NCI-H446 (cell line): Measurements from ENCODE around the gene CST5.
"Not testable (repeated sequence)": the region's sequence is repeated elsewhere in the genome, so short reads cannot be mapped to it uniquely, and the experiment has no call there.

Source experiments
- DNase-seq, 2 experiments: peaks; one replicate each; lab custom pipeline; 2025; lab: John Stamatoyannopoulos, UW

Gene CST5

DNA sequence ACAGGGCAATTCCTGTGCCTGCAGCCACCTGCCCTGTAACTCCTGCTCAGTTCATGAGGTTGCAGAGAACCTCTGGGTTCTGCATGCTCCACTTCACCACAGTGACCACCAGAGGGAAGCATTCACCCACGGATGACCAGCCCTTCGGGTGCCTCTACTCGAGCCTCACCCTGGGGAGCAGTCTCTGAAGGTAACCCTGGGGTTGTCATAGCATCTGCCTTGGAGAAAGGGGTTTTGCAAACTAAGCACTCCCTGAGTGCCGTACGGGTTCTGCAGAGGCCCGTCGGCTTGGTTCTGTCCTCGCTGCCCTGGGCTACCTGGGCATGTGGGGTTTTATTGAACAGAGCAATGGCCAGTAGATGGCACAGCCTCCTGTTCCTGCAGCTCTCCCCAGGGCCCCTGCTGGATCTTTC, 10.2 kb upstream of the CST5 start:
- DNase-seq: peak in 1 of 2 experiments; percentile 64

DNA sequence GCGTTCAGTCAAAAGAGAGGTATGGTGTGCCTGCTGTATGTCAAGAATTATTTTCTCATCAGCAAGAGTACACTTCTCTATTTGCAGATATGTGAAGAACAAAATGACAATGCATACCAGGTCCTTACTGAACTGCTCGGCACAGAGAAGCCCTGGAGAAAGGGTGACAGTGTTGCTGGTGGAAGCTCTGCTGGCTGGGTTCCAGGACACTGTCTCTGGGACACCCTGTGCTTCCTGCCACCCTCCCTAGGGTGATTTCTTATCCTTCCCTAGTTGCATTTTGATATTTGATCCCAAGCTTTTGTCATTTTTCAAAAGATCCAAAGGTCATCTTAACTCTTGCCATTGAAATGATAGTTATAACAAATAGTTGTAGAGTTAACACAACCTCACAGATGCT, 8.3 kb upstream of the CST5 start:
- no peak for DNase-seq

DNA sequence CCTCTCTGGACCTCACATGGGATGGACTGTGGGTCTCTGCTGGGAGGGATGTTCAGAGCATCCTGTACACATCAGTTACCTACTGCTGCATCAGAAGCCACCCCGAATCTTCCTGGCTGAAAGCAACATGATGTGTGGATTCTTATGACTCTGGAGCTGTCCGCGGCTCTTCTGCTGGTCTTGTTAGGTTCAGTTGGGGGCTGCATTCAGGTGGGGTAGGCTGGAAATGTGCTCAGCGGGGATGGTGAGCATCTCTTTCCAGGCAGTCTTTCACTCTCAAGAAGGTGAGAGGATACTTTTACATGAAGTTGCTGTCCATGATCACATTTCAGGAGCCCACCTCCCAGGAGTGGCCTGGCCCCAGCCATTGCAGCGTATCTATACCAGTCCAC, 5.2 kb upstream of the CST5 start:
- no peak for DNase-seq

DNA sequence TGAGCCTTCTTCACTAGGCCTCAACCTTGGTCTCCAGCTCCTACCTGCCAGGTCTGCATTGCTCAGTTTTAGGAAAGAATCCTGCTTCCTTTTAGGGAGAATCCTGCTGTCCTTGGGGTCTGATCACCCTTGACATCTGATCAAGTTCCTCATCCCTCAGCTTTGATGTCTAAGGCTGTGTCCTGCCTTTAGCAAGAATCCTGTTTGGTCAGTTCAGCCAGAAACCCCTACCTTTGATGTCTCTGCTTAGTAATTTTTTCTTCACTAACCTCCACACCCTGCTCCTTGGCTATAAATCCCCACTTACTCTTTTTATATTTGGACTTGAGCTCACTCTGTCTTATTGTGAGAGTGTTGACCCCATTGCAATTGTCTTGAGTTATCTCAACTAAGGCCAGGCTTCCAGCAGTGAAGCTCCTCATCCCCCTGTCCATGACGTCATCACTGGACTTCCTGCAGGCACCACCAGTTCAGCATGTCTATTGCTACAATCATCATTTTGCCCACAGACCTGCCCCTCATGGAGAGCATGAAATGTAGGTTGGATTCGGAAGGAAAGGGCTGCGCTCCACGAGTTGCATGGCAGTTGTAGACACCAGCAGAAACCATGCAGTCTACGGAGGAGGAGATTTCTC, 4.7 kb upstream of the CST5 start:
- DNase-seq: no peak

DNA sequence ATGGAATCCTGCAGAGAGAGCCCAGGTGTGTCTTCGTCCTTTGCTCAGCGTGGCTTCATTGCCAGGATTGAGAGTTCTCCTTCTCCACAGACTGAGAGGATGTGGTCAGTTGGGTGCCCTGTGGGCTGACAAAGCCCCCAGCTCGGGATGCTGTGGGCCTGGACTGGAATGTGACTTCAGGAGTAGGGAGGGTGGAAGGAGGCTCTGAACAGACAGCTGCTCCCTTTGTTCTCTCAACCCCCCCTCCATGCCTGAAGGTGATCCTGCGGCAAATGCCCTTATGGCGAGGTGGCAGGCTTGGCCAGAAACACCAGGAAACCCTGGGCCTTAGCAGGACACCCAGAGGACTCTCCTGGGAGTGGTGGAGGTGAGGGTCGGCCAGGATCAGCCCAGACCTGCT, 1.8 kb upstream of the CST5 start:
- no peak for DNase-seq

DNA sequence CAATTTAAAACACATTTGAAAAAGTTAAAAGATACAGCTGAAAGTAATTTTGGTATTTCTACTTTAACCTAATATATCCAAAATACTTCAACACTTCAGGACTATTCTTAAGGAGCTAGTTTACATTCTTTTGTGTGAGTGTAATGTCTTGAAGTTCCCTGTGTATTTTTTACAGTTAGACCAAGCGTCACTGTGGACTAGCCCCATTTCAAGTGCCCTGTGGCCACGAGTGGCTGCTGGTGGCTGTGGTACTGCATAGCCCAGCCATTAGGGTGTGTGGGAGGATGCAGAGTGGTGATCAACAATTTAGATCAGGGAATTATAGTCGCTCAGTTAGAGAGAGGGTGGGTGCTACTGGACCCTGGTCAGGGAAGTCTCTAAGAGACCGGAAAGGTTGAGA, 869 bp upstream of the CST5 start:
- DNase-seq: no peak

DNA sequence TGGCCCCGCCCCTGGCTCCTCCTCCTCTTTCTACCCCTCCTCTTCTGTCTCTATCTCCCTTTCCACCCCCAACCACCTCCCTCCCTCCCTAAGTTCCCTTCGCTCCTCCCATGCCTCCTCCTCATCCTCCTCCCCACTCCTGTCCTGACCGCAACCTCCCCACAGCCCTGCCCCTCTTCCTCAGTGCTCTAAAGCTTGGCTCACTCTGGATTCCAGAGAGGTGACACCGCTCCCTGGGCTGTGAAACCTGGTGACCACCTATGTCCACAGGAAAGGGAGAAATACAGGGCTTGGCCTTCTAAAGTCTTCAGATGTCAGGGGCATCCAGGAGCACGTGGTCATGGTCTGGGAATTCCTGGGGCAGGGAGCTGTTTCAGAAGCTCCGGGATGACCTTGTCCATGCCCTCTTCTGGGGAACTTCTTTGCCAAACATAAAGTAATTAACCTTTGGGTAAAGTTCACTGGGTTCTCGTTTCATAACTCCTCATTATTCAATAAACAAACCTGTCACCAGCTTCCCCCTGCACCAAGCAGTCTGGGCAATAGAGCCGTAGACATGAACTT, 345 bp upstream of the CST5 start:
- no peak for DNase-seq

DNA sequence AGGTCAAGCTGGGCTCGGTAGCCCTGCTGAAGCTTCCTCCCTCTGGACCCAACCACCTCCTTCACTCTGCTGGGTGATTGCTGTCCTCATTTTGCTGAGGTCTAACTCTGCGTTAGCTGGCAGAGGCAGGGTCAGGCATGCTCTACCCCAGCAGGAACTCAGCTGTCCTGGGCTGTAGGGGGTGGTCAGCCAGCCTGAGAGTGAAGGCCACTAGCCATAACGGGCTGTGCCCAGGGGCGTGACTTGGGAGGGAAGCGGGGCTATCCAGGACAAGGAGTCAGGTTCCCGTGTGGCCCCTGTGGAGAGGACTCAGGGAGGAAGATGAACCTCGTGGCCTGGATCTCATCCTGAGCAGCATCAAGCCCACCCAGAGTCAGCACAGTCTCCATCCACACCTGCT, 761 bp downstream of the CST5 start:
- no peak for DNase-seq

DNA sequence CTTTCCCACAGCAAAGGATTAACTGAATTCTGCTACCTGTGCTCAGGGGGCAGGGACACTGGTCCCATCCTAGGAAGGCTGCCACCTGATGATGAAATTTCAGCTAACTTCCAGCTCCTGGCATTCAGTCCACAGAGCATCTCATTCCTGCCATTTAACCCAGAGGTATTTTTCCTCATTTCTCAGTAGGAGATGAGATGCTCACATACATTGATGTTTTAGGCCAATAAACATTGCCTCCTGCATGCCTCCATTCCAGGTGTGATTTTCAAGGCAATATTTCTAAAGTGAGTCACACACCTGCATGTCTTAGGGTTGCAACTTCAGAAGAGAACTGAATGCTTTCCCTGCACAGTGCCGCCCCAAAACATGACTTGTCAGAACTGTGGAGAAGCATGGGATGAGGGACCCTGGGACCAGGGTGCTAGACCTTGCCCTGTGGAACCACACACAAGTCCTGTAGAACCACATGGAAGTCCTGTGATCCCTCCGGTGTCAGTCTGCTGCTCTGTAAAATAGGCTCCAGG, 1.5 kb downstream of the CST5 start:
- not testable (repeated sequence) for DNase-seq

DNA sequence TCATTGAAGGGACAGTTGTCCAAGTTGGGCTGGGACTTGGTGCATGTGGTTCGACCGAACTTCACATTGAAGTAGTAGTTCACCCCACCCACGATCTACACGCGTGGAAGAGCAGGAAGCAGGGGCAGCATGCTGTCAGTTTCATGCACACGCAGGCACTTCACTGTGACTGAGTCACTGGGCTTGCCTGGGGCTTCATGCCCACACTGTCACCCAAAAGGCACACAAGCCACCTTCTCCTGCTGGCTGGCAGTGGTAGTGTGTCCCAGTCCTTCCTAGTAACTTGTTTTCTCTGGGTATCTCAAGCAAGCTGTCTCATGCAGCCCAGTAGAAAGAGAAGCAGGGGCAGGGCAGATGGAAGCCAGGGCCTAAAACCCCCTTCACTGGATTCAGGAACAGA, 2.0 kb downstream of the CST5 start:
- DNase-seq: no peak

DNA sequence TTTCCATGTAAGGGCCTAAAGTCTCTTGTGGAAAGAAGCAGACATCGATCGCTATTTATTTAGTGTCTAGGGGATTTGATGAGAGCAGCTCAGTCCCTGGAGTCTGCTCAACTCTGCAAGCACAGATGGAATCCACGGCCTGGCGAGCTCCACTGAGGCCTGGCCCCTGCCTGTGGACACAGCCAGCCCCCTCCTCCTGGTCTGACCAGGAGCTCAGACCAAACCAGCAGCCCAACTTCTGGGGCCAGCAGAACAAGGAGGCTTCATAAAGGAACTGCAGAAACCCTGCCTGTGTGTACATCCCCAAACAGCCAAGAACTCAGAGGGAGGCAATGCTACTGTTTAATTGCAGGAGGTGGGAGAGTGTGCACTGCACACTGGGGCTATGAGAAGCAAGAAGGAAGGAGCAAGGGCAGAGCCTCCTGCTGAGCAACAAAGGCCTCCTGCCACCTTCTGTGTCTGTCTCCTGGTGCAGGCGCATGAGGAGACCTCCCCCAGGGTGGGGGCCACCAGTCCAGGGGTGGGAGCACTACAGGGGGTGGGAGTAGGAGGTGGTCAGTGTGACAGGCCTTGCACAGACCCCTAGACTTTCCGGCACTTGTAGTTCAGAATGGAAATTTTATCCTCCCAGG, 3.8 kb downstream of the CST5 start:
- DNase-seq: no peak

DNA sequence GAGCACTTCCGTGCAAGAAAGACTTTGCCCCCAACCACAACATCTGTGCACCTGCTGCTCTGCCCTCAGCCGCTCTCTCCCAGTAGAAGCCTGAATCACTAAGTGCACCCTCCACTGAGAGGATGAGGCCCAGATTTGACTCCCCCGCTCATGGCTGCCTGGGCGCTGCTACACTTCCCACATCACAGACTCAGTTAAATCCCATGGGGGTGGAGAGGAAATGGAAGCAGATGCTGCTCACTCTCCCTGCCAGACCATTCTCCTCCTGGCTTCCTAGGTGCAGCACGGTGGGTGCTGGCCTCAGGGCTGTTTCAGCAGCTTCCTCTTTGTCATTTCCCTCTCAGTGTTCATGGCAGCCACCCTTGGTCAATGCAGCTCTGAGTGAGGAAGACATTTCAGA, 4.8 kb downstream of the CST5 start:
- no peak for DNase-seq

DNA sequence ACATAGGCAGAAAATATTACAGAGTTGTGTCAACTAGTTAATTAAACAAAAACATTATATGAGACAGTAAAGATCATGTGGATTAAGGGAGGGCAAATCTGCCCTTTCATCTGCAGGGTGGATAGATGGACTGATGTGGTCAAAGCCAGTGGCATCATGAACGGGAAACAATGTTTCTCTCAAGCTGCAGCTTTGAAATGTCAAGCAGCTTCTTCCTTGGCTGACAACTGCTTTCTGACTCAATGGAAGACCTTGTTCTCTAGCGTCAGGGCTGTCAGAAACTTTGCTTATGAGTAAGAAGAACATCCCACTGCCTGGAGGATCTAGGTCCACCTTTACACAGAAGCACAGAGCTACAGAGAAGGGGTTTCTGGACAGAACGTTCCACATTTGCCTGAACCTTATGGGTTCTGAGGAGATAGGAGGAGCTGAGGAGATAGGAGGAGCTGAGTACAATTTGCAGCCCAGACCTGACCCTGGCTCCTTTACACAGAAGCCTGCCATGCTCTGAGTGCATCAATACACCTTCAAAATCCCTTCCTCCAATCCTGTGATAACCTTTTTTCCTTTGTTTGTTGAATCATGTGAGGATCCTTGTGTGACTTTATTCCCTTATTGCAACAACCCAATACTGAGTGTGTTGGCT, 6.1 kb downstream of the CST5 start:
- DNase-seq: no peak

DNA sequence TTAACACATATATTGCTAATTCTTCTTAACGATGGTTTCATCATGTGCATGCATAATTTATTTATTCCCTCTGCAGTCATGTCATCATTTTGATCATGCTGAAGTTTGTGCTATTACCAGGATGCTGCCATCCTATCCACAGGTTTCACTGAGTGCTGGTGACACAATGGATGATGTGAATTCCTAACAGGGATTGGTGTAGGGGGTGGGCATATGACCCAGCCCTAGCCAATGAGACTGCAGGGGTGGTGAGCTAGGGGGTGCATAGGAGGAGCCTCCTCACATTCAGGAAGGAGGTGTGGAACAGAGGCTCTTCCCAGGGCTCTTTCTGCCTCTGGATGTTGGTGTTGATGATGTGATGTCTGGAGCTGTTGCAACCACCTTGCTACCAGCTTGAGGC, 7.5 kb downstream of the CST5 start:
- DNase-seq: no peak

DNA sequence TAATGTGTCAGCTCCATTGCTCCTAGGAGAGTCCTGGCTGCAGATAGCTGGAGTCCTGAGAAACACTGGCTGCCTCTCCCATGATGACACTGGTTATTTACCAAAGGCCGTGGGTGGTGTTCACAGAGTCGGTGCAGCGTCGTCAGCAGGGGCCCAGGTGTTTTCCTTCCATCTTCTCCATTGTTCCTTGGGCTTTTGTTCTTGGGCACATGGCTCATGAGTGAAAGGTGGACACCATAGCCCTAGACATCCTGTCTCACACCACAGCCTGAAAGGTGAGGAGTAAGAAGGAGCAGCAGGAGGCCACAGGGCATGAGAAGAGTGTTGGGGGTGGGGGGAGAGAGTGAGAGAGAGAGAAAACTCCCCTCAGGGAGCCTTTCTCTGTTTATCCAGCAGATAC, 9.1 kb downstream of the CST5 start:
- DNase-seq: no peak

DNA sequence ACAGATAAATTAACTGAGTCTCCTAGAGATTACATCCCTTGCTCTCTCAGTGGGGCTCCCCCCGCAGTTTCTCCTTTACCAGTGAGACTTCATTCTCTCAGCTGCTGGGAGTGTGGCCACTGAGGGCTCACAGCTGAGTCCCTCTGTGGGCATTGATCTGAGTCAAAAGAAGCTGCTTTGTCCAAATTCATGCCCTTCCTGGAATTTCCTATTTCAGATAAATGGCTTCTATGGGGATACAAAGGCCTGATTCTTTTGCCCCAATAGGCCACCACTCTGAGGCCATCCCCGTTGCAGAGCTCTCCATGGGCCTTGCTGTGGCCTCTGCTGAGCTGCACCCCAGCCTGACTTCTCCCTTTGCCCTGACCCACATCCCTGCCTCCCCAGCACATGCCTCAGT, 10.0 kb downstream of the CST5 start:
- no peak for DNase-seq

DNA sequence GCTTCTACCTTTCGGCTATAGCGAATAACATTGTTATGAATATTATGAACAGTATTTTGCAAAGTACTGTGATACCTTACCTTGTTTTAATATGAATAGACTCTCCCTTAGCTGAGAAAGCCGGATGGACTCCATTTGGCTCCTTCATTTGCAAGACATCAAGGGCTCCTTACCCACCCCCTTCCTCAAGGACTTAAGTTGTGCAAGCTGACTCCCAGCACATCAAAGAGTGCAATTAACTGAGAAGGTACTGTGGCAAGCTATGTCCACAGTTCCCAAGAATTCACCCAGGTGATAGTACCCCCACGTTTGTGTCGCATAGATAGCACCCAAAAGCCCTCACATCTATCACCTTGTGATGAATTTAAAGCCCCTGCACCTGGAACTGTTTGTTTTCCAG, 11.2 kb downstream of the CST5 start:
- DNase-seq: no peak

DNA sequence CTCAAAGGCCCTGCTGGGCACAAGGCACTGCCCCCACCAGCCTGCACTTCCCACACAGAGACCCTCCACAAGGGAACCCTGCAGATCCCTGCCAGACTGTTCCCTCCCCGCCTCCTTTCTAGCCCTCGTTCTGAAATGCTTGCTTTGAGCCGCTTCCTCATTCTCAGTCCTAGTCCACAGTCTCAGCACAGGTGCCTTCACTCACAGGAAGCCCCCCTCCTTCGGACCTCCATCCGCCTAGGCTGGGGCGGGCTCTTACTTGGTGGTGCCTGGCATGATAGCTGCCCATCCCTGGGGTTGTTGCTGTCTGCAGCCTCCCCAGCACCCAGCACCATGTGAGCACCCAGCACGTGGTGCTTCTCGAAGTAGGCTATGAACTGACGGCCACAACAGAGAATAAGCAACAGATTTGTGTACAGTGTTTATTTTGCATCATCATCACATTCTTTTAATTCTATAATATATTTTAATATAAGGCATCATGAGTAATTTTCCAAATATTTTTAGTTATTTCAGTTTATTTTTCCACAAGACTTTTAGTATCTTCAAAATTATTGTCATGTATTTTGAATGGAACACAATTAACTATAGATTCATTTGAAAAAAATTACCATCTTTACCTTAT, 12.3 kb downstream of the CST5 start:
- no peak for DNase-seq

DNA sequence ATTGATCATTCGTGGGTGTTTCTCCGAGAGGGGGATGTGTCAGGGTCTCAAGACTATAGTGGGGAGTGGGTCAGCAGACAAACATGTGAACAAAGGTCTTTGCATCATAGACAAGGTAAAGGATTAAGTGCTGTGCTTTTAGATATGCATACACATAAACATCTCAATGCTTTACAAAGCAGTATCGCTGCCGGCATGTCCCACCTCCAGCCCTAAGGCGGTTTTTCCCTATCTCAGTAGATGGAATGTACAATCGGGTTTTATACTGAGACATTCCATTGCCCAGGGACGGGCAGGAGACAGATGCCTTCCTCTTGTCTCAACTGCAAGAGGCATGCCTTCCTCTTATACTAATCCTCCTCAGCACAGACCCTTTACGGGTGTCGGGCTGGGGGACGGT, 18.8 kb downstream of the CST5 start:
- not testable (repeated sequence) for DNase-seq

DNA sequence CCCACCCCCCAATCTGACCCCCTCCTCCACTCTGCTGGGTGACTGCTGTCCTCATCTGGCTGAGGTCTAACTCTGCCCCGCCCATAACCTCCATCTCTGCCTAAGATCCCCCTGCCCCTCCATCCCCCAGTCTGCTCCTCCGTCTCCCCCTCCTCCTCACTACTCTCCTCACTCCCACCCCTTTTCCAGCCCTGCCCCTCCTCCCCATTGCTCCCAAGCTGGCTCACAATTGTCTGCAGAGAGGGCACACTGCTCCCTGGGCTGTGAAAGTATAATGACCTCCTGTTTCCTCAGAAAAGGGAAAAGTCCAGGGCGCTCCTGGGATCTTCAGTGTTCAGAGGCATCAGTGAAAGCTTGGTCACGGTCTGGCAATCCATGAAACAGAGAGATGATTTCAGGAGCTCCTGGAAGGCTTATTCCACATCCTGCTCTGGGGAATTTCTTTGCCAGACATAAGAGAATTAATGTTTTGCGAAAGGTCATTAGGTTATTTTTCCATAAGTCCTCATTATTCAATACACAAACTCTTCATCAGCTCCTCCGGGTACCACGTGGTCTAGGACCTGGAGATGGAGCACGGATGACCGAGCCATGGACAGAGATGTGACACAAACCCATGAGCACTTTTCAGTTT, 21.5 kb downstream of the CST5 start:
- DNase-seq: no peak

DNA sequence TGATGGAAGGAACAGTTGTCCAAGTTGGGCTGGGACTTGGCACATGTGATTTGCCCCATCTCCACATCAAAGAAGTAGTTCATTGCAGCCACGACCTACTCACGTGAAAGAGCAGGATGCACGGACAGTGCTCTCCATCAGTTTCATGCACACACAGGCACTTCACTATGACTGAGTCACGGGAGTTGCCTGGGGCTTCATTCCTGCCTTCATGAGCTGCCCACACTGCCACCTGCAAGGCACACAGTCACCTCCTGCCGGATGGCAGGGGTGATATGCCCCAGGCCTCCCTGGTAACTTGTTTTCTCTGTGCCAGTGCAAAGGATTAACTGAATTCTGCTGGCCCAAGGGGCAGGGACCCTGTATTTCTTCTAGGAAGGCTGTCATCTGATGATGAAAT, 22.8 kb downstream of the CST5 start:
- no peak for DNase-seq

DNA sequence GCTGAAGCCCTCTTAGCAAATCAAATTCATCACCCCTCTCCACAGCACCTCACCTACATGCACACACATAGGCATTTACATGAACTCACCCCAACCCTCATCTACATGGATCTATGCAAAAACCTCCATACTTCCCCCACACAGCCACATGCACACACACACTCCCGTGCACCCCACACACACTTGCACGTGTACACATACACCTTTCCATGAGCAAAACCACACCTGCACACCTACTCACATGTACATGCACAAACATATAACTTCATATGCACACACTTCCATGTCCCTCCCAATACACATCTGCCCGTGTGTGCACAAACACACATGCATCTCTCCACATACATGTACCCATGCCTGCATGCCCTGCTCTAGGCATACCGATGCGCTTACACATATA, 23.3 kb downstream of the CST5 start:
- no peak for DNase-seq
